PFSK-1 (cell line): Measurements from ENCODE around the gene YWHAG.

Source experiments
- FOXP2 ChIP-seq: optimal IDR thresholded peaks from 2 replicates; pipeline ENCODE3; 2011; ENCODE audit warnings: borderline replicate concordance, control low read depth, inconsistent platforms; ENCODE audit not compliant: insufficient read depth; ENCODE audit errors: extremely low read length, extremely low read depth
- POLR2AphosphoS5 ChIP-seq: IDR thresholded peaks from 2 replicates; pipeline ENCODE4 v1.6.1; 2012; ENCODE audit warnings: low read depth, mild to moderate bottlenecking, control low read depth, low read length, moderate library complexity
- REST ChIP-seq, 2 experiments: IDR thresholded peaks; 2 replicates each; pipeline versions ENCODE4 v1.6.1 to v1.8.0; 2011 to 2012; ENCODE audit warnings: low read depth in 2 of 2, low read length in 2 of 2, control low read depth in 1 of 2, inconsistent platforms in 1 of 2, mild to moderate bottlenecking in 1 of 2, moderate library complexity in 1 of 2; ENCODE audit not compliant: insufficient read depth in 1 of 2
- SIN3A ChIP-seq: IDR thresholded peaks from 2 replicates; pipeline ENCODE4 v1.6.1; 2012; ENCODE audit warnings: mild to moderate bottlenecking, low read length, moderate library complexity, borderline replicate concordance; ENCODE audit not compliant: insufficient read depth
- TAF1 ChIP-seq: IDR thresholded peaks from 2 replicates; pipeline ENCODE4 v1.6.1; 2012; ENCODE audit warnings: low read length, control low read depth, borderline replicate concordance; ENCODE audit not compliant: insufficient read depth

YWHAG gene

GRCh38 chr7:76386691-76387260 is 28.0 kb upstream of the YWHAG start:
- TF ChIP-seq FOXP2 (no peak), REST (IDR thresholded peaks at IDR 0.05; ENCODE audit: insufficient read depth in 1 of 2, low read depth in 2 of 2, low read length in 2 of 2) (no peak), SIN3A (no peak), POLR2AphosphoS5 (no peak), TAF1 (no peak)

- TF ChIP-seq SIN3A (no peak), REST (IDR thresholded peaks at IDR 0.05; ENCODE audit: insufficient read depth in 1 of 2, low read depth in 2 of 2, low read length in 2 of 2) (no peak), POLR2AphosphoS5 (no peak), FOXP2 (no peak), TAF1 (no peak)
These were observed 24.5 kb upstream of the YWHAG start for GRCh38 chr7:76383089-76383944.

- TF ChIP-seq REST (IDR thresholded peaks at IDR 0.05; ENCODE audit: insufficient read depth in 1 of 2, low read depth in 2 of 2, low read length in 2 of 2) (no peak), TAF1 (no peak), POLR2AphosphoS5 (no peak), SIN3A (no peak), FOXP2 (no peak)
These were observed 23.0 kb upstream of the YWHAG start for GRCh38 chr7:76381814-76382213.

GRCh38 chr7:76380623-76380966 is 21.8 kb upstream of the YWHAG start:
- no peak for TF ChIP-seq FOXP2
- no peak for TF ChIP-seq POLR2AphosphoS5
- no peak for TF ChIP-seq SIN3A
- TF ChIP-seq REST (IDR thresholded peaks at IDR 0.05; ENCODE audit: insufficient read depth in 1 of 2, low read depth in 2 of 2, low read length in 2 of 2): no peak
- TF ChIP-seq TAF1: no peak
